Measurements from ENCODE around the gene RAP2A.

RAP2A gene

GRCh38 chr13:97454699-97455098, 20.7 kb downstream of the RAP2A start:
- Mint-ChIP-seq H3K4me1 (peaks cover 29% of the 10 kb centered on the region), H3K9me3 (peaks cover 3% of the 10 kb centered on the region), H3K4me3 (no peak overlapping the region), H3K27me3 (no peaks in the 10 kb centered on the region), H3K27ac (no peak overlapping the region), H3K36me3 (peaks cover 36% of the 10 kb centered on the region)
- ATAC-seq, result no peak

DNA sequence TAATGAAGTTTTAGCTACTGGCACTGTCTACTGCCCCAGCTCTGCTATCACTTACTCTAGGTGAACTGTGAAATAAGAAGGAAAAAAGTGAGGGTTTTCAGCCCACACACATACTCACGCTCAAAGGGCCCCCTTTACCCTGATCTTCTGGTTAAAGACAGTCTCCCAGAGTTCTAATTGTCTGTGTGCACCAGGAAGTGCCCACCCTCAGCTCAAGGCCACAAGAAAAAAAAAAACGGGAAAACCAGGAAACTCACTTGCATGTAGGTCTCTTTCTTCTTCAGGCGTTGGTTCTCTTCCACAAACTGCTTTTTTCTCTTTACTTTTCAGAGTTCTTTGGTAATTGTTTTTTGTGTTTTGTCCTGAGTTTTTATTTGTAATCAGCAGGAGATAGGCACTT, 22.1 kb downstream of the RAP2A start:
- ATAC-seq, result no peak
- peaks cover 35% of the 10 kb centered on the region for H3K36me3 Mint-ChIP-seq
- H3K9me3 Mint-ChIP-seq, result peaks cover 3% of the 10 kb centered on the region
- H3K27ac Mint-ChIP-seq, result peak overlapping the region; percentile 27
- H3K27me3 Mint-ChIP-seq, result no peaks in the 10 kb centered on the region
- no peak overlapping the region for H3K4me3 Mint-ChIP-seq
- peaks cover 40% of the 10 kb centered on the region for H3K4me1 Mint-ChIP-seq

DNA sequence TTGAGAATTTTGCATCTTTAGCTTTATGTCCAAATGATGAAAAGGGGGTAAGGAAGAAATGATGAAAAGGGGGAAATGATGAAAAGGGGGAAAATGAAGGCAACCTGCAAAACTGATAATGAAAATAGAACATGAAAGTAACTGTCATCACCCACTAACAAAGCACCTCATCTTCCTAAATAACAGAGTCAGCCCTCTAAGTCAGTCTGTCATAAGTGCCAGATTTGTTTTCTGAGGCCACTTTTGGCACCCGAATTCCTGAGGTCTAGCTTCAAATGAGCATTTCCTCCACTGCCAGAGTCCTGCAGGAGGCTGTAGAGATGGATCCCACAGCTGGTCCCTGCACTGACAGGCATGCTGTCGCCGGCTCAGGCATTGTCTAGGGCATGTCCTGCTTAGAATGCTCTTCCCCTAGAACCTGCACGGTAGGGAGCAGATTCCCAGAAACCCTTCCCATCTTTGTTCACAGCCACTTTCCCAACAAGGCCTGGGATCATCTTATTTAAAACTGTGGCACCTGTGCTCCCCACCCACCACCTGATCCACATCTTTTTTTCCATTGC, 25.3 kb downstream of the RAP2A start:
- Mint-ChIP-seq H3K4me1 (peaks cover 41% of the 10 kb centered on the region), H3K27me3 (no peaks in the 10 kb centered on the region), H3K4me3 (no peak overlapping the region), H3K27ac (peak overlapping the region; percentile 81), H3K9me3 (no peaks in the 10 kb centered on the region), H3K36me3 (peaks cover 26% of the 10 kb centered on the region)
- no peak for ATAC-seq

GRCh38 chr13:97460004-97460775, 26.2 kb downstream of the RAP2A start:
- ATAC-seq, result peak; percentile 98
- H3K27ac Mint-ChIP-seq, result peak overlapping the region; percentile 81
- peak overlapping the region; percentile 10 for H3K4me3 Mint-ChIP-seq
- no peaks in the 10 kb centered on the region for H3K27me3 Mint-ChIP-seq
- H3K4me1 Mint-ChIP-seq, result peaks cover 41% of the 10 kb centered on the region
- peaks cover 23% of the 10 kb centered on the region for H3K36me3 Mint-ChIP-seq
- no peaks in the 10 kb centered on the region for H3K9me3 Mint-ChIP-seq

GRCh38 chr13:97460853-97461252, 26.9 kb downstream of the RAP2A start:
- Mint-ChIP-seq H3K9me3 (no peaks in the 10 kb centered on the region), H3K4me3 (peak overlapping the region; percentile 53), H3K4me1 (peaks cover 35% of the 10 kb centered on the region), H3K27ac (peak overlapping the region; percentile 81), H3K27me3 (no peaks in the 10 kb centered on the region), H3K36me3 (peaks cover 17% of the 10 kb centered on the region)
- ATAC-seq, result no peak

DNA sequence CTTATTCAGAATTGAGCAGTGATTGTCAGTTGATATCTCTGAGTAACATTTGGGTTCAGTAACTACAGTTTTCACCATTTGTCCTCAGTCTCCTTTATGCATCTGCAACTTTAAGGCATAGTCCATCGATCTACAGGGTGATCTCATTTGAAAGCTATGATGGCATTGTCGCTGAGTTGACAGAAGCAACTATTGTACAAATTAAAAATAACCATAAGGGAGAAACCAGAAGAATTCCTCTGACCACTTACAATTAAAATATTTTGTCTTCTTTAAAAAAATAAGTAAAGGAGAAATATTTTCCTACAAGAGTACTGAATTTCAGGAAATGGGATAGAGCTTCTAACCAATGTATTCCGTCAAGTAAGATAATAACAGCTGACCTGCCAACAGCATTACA, 30.6 kb downstream of the RAP2A start:
- Mint-ChIP-seq H3K27me3 (no peaks in the 10 kb centered on the region), H3K4me3 (no peak overlapping the region), H3K36me3 (peaks cover 16% of the 10 kb centered on the region), H3K27ac (no peak overlapping the region), H3K4me1 (peaks cover 15% of the 10 kb centered on the region), H3K9me3 (no peaks in the 10 kb centered on the region)
- ATAC-seq, result no peak

DNA sequence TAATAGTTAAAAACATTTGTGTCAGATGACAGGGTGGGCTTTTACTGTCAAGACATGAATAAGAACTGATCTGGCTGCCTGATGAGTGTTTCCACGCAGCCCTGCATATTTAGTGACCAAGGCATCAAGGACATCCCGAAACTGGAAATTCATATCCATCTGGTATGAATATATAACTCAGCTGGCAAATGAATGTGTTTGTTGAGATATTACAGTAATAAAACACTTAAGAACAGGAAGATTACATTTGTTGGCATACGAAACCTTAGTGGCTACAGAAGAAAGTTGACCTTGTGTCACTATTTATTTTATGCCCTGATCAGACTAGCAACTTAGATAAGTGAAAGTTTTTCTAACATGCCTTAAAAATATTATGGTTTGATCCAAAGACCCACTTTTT, 32.8 kb downstream of the RAP2A start:
- H3K36me3 Mint-ChIP-seq, result peaks cover 21% of the 10 kb centered on the region
- no peaks in the 10 kb centered on the region for H3K27me3 Mint-ChIP-seq
- no peaks in the 10 kb centered on the region for H3K4me1 Mint-ChIP-seq
- no peaks in the 10 kb centered on the region for H3K9me3 Mint-ChIP-seq
- no peak overlapping the region for H3K27ac Mint-ChIP-seq
- no peak for ATAC-seq
- H3K4me3 Mint-ChIP-seq, result no peak overlapping the region

- no peak overlapping the region for H3K4me3 Mint-ChIP-seq
- H3K4me1 Mint-ChIP-seq, result no peaks in the 10 kb centered on the region
- no peaks in the 10 kb centered on the region for H3K9me3 Mint-ChIP-seq
- no peaks in the 10 kb centered on the region for H3K27me3 Mint-ChIP-seq
- ATAC-seq, result no peak
- no peak overlapping the region for H3K27ac Mint-ChIP-seq
- H3K36me3 Mint-ChIP-seq, result peaks cover 22% of the 10 kb centered on the region
Measured at GRCh38 chr13:97468331-97468730, 34.4 kb downstream of the RAP2A start.

- Mint-ChIP-seq H3K4me1 (no peaks in the 10 kb centered on the region), H3K27me3 (no peaks in the 10 kb centered on the region)
Measured at GRCh38 chr13:97471711-97472110, 37.7 kb downstream of the RAP2A start.

DNA sequence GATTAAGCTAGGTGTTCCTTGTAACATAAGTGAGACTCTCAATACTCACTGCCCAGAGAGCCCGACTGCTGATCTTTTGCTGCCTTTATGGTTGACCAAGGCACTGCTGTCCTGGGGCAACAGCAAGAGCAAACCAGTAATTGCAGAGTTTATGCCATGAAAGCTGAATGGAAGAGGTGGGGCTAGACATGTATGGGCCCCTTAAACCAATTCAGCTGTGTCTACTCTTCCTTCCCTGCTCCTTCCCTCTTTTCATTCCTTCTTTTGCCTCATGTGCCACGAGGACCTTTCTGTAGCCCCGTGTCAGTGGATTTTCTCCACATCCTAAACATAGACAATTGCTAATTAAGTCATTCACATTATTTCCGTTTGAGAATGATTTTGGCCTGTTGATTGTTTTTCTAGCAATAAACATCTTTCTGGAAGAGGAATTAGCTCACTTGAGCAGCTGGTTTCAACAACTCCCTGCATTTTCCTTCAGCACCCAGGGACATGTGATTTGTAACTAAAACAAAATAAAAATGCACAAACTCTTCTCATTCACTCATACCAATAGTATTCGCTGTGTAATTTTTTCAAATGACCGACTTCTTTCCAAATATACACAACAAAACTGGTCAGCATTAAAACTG, 40.5 kb downstream of the RAP2A start:
- Mint-ChIP-seq H3K27ac (no peak overlapping the region), H3K36me3 (peaks cover 5% of the 10 kb centered on the region), H3K4me3 (no peak overlapping the region), H3K9me3 (no peaks in the 10 kb centered on the region), H3K27me3 (no peaks in the 10 kb centered on the region), H3K4me1 (no peaks in the 10 kb centered on the region)
- ATAC-seq, result no peak

More at GRCh38 chr13:97471711-97472110, 37.7 kb downstream of the RAP2A start:
- no peaks in the 10 kb centered on the region for H3K9me3 Mint-ChIP-seq
- no peak overlapping the region for H3K27ac Mint-ChIP-seq
- no peak for ATAC-seq
- peaks cover 11% of the 10 kb centered on the region for H3K36me3 Mint-ChIP-seq
- no peak overlapping the region for H3K4me3 Mint-ChIP-seq

DNA sequence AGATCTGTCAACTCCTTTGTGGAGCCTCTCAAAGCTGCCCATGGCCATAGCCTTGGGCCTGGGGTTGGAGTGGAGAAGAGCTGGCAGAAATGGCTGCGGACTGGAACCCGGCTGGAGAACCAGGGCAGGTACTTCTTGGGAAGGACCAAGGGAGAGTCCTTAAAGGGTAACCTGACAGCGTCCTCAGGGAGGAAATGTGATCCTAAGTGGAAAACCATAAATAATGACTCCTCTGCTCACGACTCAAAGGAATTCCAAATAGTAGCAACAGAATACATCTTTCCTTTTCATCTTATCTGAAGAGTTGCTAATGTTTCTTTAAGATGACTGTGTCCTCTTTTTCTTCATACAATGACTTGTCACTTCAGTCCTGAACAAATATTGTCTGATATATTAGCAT, 41.0 kb downstream of the RAP2A start:
- H3K4me3 Mint-ChIP-seq, result no peak overlapping the region
- no peak for ATAC-seq
- no peak overlapping the region for H3K27ac Mint-ChIP-seq
- H3K36me3 Mint-ChIP-seq, result peaks cover 5% of the 10 kb centered on the region
- H3K27me3 Mint-ChIP-seq, result no peaks in the 10 kb centered on the region
- H3K4me1 Mint-ChIP-seq, result no peaks in the 10 kb centered on the region
- no peaks in the 10 kb centered on the region for H3K9me3 Mint-ChIP-seq

- Mint-ChIP-seq H3K4me1 (no peaks in the 10 kb centered on the region), H3K27ac (no peak overlapping the region), H3K4me3 (no peak overlapping the region), H3K36me3 (no peaks in the 10 kb centered on the region), H3K27me3 (no peaks in the 10 kb centered on the region), H3K9me3 (no peaks in the 10 kb centered on the region)
- no peak for ATAC-seq
Measured at GRCh38 chr13:97477844-97478243, 43.9 kb downstream of the RAP2A start.

DNA sequence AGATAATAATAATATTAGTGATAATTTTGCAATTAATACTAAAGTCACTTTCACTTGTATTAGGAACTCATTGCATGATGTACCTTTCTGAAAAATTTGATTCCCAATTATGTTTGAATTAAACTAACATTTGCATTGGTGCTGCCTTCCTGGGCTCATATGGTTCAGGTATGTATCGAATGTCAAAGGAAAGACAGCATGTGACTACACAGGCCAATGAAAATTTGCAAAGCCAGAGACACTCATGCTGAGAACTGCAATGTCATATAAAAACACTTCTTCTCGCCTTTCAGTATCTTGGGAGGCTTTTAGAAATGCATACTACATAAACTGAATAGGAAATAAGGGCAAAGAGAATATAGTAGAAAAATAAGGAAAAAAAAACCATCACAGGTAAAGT, 44.3 kb downstream of the RAP2A start:
- H3K4me1 Mint-ChIP-seq, result no peaks in the 10 kb centered on the region
- H3K9me3 Mint-ChIP-seq, result no peaks in the 10 kb centered on the region
- no peaks in the 10 kb centered on the region for H3K27me3 Mint-ChIP-seq
- H3K4me3 Mint-ChIP-seq, result no peak overlapping the region
- no peaks in the 10 kb centered on the region for H3K36me3 Mint-ChIP-seq
- no peak overlapping the region for H3K27ac Mint-ChIP-seq
- ATAC-seq, result no peak

- no peaks in the 10 kb centered on the region for H3K9me3 Mint-ChIP-seq
- no peaks in the 10 kb centered on the region for H3K36me3 Mint-ChIP-seq
- H3K4me3 Mint-ChIP-seq, result no peak overlapping the region
- no peaks in the 10 kb centered on the region for H3K27me3 Mint-ChIP-seq
- H3K4me1 Mint-ChIP-seq, result no peaks in the 10 kb centered on the region
- ATAC-seq, result no peak
- no peak overlapping the region for H3K27ac Mint-ChIP-seq
Measured at GRCh38 chr13:97483465-97483864, 49.5 kb downstream of the RAP2A start.

GRCh38 chr13:97484301-97484700, 50.3 kb downstream of the RAP2A start:
- no peak for ATAC-seq
- Mint-ChIP-seq H3K4me1 (no peaks in the 10 kb centered on the region), H3K4me3 (no peak overlapping the region), H3K27me3 (no peaks in the 10 kb centered on the region), H3K27ac (no peak overlapping the region), H3K9me3 (no peaks in the 10 kb centered on the region), H3K36me3 (no peaks in the 10 kb centered on the region)

GRCh38 chr13:97485320-97485719, 51.4 kb downstream of the RAP2A start:
- Mint-ChIP-seq H3K27ac (no peak overlapping the region), H3K4me1 (no peaks in the 10 kb centered on the region), H3K36me3 (no peaks in the 10 kb centered on the region), H3K9me3 (no peaks in the 10 kb centered on the region), H3K4me3 (no peak overlapping the region), H3K27me3 (no peaks in the 10 kb centered on the region)
- ATAC-seq, result no peak

Measured in stimulated activated memory B cell treated with anti-CD40 and anti-IgM and Interleukin-4, amounts not matched to agents 10 μg/mL and 1 μg/mL and 100 μg/mL, for 72 hours (primary cell).